HAP-1 (cell line): ENCODE results near the gene DCAF4.
"Not testable (repeated sequence)": the region's sequence is repeated elsewhere in the genome, so short reads cannot be mapped to it uniquely, and the experiment has no call there.

Source experiments
- DNase-seq, 2 experiments: peaks; one replicate each; pipeline ENCODE4 v3.0.0-alpha.2; 2016 to 2020; ENCODE audit warnings: low spot score in 2 of 2
- H3K27me3 ChIP-seq: fragments of 250-450 bp; sonication (Bioruptor Pico); 2 replicates; pipeline ENCODE4 v1.5.1; 2020; ENCODE audit warnings: low read depth, mild to moderate bottlenecking, moderate library complexity
- H3K36me3 ChIP-seq: fragments of 250-450 bp; sonication (Bioruptor Pico); replicated peaks from 2 replicates; pipeline ENCODE4 v1.5.1; 2020; ENCODE audit warnings: mild to moderate bottlenecking
- H3K4me1 ChIP-seq: fragments of 250-450 bp; sonication (Bioruptor Pico); 2 replicates; pipeline ENCODE4 v1.5.1; 2020; ENCODE audit warnings: mild to moderate bottlenecking
- H3K4me3 ChIP-seq: fragments of 250-450 bp; sonication (Bioruptor Pico); 2 replicates; pipeline ENCODE4 v1.5.1; 2020; ENCODE audit warnings: mild to moderate bottlenecking, moderate library complexity
- H3K9me3 ChIP-seq: fragments of 250-450 bp; sonication (Bioruptor Pico); 2 replicates; pipeline ENCODE4 v1.5.1; 2020; ENCODE audit warnings: mild to moderate bottlenecking, moderate library complexity
- in situ Hi-C: fragments of 300-500 bp; cut with MboI; formaldehyde crosslinking; loops from 3 replicates; pipeline ENCODE4 v1.14.3; 2020; ENCODE audit warnings: low sequenced_read_pairs, inconsistent platforms, mixed read lengths

DCAF4 gene

DNA sequence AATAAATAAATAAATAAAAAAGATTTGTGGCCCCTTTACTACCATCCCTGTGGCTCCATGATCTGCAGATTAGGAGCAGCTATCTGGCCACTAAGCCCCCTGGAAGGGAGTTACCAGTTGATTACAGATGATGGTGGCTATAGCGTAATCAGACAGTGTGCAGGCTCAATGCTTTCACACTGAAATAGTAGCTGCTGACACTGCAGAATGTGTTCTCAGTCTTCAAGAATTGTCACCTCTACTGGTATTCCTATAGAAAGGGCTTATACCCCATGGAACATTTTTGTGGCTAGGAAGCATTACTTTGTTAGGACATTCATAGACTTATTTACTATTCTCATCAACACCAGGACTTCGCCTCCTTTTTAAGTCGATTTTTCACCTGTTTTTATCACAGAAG is 30.9 kb downstream of the DCAF4 start:
- Histone ChIP-seq H3K36me3 (peaks cover 38% of the 10 kb centered on the region), H3K9me3 (no peaks in the 10 kb centered on the region), H3K4me1 (no peaks in the 10 kb centered on the region), H3K4me3 (no peak overlapping the region), H3K27me3 (no peaks in the 10 kb centered on the region)
- in situ Hi-C loops: no loop called here
- DNase-seq: no peak

DNA sequence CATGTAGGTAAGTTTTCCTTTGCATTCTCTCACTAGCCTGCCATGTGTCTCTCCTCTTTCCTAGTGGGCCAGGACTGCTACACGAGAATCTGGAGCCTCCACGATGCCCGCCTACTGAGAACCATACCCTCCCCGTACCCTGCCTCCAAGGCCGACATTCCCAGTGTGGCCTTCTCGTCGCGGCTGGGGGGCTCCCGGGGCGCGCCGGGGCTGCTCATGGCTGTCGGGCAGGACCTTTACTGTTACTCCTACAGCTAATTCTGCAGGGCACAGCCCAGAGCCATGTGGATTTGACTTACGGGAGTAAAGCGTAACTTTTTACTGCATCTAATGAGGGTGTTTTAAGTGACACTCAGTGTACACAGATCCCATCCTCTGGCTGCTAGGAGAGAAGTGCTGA is 32.3 kb downstream of the DCAF4 start:
- H3K36me3 ChIP-seq: peaks cover 38% of the 10 kb centered on the region
- in situ Hi-C loops: no loop called here
- H3K27me3 ChIP-seq: no peaks in the 10 kb centered on the region
- no peak overlapping the region for H3K4me3 ChIP-seq
- no peaks in the 10 kb centered on the region; the same call in 1 of the 2 replicates for H3K4me1 ChIP-seq
- no peak for DNase-seq
- no peaks in the 10 kb centered on the region for H3K9me3 ChIP-seq

DNA sequence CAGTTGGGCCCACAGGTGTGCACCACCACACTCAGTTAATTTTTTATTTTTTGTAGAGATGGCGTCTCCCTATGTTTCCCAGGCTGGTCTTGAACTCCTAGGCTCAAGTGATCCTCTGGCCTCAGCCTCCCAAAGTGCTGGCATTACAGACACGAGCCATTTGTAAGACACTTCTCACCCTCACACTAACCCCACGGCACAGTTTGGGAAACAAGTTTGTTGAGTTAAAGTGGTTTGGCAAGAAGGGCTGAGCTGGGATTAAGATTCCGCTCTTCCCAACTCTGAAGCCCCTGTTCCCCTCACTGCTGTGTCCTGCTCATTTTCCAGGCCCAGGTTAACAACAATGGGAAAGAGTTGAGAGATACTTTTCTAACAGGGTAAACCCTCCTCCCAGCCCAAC is 34.8 kb downstream of the DCAF4 start:
- H3K4me3 ChIP-seq, H3K9me3 ChIP-seq, in situ Hi-C loops, H3K27me3 ChIP-seq, H3K4me1 ChIP-seq, DNase-seq: not testable (repeated sequence)
- H3K36me3 ChIP-seq: peaks cover 27% of the 10 kb centered on the region

DNA sequence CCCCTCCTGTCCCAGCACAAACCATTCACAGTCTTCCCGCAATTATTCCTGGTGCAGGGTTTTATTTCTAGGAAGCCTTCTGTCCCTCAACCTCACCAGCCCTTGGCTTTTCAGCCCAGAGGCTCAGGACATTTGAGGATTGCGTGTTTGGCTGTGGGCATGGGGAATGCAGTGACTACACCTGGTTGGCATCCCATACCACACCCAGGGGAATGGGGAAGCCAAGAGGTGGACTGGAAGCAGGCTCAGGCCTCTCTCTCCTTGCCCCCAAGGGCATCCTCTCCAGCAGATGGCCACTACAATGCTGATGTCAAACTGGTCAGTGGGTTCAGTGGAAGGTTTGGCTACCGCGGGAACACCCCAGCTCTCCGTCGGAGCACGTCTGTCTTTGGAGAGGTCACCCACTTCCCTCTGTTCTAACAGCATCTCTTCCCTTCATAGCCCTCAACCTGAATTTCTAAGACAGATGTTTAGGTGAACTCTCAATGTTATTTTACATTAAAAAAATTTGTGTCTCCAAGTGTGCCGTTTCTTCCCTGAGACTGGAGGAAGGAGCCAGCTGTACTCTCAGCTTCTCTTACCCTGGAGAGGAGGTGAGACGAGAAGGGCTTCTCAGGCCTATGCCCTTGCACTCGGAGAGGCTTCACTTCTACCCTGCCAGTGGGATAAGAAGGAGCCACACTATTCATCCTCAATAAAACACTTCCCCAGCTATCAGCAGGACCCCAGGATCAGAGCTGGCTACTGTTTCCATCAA is 35.5 kb downstream of the DCAF4 start:
- no peaks in the 10 kb centered on the region for H3K27me3 ChIP-seq
- no peaks in the 10 kb centered on the region for H3K9me3 ChIP-seq
- no peak overlapping the region for H3K4me3 ChIP-seq
- peaks cover 19% of the 10 kb centered on the region for H3K36me3 ChIP-seq
- no peak for DNase-seq
- in situ Hi-C loops: no loop called here
- H3K4me1 ChIP-seq: no peaks in the 10 kb centered on the region; the same call in 1 of the 2 replicates

DNA sequence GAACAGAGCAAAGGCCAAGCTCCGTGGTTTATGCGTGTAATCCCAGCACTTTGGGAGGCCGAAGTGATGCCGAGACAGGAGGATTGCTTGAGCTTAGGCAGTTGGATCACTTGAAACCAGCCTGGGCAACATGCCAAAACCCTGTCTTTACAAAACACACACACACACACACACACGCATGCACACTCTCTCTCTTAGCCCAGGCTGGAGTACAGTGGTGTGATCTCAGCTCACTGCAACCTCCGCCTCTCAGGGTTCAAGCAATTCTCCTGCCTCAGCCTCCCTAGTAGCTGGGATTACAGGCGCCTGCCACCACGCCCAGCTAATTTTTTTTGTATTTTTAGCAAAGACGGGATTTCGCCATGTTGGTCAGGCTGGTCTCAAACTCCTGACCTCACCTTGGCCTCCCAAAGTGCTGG is 36.1 kb downstream of the DCAF4 start:
- peaks cover 17% of the 10 kb centered on the region for H3K36me3 ChIP-seq
- H3K4me3 ChIP-seq, H3K4me1 ChIP-seq, H3K9me3 ChIP-seq, in situ Hi-C loops, H3K27me3 ChIP-seq: not testable (repeated sequence)
- DNase-seq: peak in 1 of 2 experiments; percentile 44

DNA sequence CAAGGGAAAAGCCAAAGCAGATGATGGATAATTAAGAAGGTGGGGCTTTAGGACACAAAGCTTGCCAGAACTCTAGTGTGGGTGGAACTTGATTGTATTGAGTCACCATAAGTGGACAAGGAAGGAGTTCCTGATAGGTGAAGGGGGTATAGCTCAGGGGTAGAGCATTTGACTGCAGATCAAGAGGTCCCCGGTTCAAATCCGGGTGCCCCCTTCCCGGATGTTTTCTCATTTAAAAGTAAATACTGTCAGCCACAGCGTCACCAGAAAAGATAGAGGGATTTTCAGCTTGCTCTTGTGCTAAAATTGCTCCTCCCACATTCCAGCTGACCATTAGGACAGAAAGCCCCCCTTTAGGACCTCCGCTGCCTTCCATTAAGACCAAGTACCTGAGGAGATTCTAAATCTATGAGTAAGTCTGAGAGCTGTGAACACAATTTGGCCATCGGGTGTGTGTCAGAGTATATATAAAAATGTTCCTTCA is 36.6 kb downstream of the DCAF4 start:
- H3K27me3 ChIP-seq: no peaks in the 10 kb centered on the region
- peak; percentile 63 to 66 for DNase-seq
- H3K36me3 ChIP-seq: peaks cover 12% of the 10 kb centered on the region
- in situ Hi-C loops: no loop called here
- H3K4me3 ChIP-seq: no peak overlapping the region
- H3K4me1 ChIP-seq: no peaks in the 10 kb centered on the region; the same call in 1 of the 2 replicates
- no peaks in the 10 kb centered on the region for H3K9me3 ChIP-seq

DNA sequence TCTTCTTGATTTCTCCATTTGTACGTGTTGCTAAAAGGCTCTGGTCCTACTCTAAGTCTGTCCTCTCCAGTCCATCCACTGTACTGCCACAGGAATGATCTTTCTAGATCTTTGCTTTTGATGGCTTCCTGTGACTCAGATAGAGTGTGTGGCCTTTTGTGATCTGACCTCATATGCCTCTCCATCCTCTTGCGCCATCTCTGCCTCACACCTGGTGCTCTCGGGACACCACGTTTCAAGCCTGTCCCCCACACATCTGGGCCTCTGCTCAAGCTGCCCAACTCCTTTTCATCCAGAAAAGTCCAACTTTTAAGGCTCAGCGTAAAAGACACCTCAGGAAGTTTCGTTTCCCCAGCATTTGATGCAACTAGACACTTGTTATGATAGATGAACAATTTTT is 39.0 kb downstream of the DCAF4 start:
- Histone ChIP-seq H3K9me3 (no peaks in the 10 kb centered on the region), H3K27me3 (no peaks in the 10 kb centered on the region), H3K4me3 (no peak overlapping the region), H3K4me1 (no peaks in the 10 kb centered on the region; the same call in 1 of the 2 replicates), H3K36me3 (peaks cover 2% of the 10 kb centered on the region; the same call in 1 of the 2 replicates)
- DNase-seq: no peak
- in situ Hi-C loops: no loop called here

DNA sequence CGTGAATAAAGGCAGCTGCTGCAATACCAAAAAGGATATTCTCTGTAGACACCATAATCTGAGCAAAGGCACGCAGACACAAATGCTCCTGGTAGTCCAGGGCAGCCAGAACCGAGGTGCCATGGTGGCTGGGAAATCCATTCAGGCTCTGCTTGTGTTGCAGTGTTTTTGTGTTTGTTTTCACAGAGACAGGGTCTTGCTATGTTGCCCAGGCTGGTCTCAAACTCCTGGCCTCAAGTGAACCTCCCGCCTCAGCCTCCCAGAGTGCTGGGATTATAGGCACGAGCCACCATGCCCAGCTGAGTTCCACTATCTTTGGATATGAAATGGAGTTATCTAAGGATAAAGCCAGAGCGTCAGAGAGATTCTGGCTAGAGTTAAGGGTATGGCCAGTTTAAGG is 39.8 kb downstream of the DCAF4 start:
- Histone ChIP-seq H3K9me3 (no peaks in the 10 kb centered on the region), H3K4me3 (no peak overlapping the region), H3K36me3 (0 out of 2 replicates have a peak, but pooled peaks cover 2% of the 10 kb centered on the region), H3K4me1 (no peaks in the 10 kb centered on the region; the same call in 1 of the 2 replicates), H3K27me3 (no peaks in the 10 kb centered on the region)
- in situ Hi-C loops: no loop called here
- DNase-seq: no peak

DNA sequence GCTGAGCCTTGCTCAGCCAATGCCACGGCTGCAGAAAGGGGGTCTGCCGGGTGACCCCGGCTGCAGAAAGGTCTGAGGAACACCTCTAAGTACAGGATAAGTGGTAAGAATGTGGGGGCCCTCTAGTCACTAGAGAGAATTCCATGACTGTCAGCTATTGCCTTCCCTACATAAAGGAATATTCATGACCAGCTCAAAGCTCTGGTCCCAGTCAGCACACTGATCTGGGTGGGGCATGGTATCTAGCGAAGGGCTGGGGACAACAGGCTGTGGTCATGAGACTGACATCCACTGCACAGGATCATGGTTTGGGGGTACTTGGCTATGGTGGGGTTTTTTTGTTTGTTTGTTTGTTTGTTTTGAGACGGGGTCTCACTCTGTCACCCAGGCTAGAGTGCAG is 42.1 kb downstream of the DCAF4 start:
- H3K36me3 ChIP-seq: no peaks in the 10 kb centered on the region
- no peak for DNase-seq
- H3K27me3 ChIP-seq: no peaks in the 10 kb centered on the region
- in situ Hi-C loops: no loop called here
- no peaks in the 10 kb centered on the region; the same call in 1 of the 2 replicates for H3K4me1 ChIP-seq
- H3K4me3 ChIP-seq: no peak overlapping the region
- H3K9me3 ChIP-seq: no peaks in the 10 kb centered on the region

DNA sequence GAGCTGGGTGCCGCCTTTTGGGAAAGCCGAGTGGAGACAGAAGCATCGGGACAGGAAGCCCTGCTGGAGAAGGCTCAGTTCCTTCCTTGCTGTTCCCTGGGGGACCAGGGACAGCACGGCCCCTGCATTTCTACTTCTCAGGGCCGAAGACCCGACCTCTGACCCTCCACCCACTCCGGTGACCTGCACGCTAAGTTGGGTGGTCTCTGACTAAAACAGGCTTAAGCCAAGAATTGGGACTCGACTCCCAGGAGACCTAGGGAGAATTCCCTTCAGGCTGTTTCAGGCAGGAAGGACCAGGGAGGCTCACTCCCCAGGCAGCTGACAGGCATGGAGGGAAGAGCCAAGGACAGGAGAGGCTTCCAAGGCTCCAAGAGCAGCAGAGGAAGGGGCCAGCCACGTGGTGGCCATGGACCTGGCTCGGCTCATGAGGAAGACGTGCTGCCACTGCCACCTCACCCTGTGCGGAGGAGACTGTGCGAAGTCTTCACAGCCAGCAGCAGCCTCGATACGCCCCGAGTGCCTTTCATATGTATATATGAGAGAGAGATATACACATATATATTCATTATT is 43.9 kb downstream of the DCAF4 start:
- DNase-seq: no peak
- Histone ChIP-seq H3K4me3 (no peak overlapping the region), H3K36me3 (peaks cover 6% of the 10 kb centered on the region), H3K4me1 (no peaks in the 10 kb centered on the region), H3K9me3 (no peaks in the 10 kb centered on the region), H3K27me3 (no peaks in the 10 kb centered on the region)
- in situ Hi-C loops: no loop called here

DNA sequence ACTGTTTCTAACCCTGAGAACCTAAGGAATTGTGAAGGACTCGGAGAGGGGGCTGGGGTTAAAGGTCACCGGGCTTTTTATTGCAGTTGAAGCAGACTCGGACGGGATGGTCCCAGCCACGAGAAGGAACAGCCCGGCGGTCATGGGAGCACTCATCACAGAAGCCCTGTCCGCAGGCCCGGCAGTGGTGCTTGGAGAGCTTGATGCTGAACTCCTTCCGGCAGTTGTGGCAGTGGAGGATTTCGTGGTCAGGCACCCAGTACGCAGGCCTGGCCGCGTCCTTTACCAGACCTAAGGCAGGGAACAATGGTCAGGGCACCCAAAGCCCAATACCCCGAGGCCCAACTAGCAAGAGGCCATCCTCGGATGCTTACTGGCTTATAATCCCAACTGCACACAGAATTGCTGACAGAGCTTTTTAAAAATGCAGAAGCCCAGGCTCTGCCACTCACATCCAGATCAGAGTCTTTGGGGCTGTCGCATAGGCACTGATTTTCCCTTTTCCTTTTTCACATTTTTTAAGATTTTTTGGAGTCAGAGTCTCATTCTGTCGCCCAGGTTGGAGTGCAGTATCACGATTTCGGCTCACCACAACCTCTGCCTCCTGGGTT is 44.7 kb downstream of the DCAF4 start:
- Histone ChIP-seq H3K4me1 (no peaks in the 10 kb centered on the region), H3K36me3 (peaks cover 6% of the 10 kb centered on the region)

DNA sequence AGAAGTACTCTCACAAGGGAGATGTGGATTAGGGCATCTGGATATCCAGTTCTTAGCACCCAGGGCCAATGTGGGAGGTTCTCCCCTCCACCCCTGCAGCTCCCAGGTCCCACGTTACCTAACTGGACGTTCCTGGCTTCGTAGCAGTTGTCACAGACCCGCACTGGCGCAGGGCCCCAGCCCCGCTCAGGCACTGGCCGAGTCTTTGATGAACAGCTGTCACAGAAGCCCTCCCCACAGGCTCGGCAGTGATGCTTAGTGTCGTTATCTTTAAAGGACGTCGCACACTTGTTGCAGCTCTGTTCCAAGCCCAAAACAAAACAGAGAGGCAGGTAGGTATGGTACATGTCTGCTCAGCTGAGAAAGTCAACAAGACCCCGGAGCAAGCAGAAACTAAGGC is 48.4 kb downstream of the DCAF4 start:
- no peak for DNase-seq
- H3K9me3 ChIP-seq: no peaks in the 10 kb centered on the region
- no peaks in the 10 kb centered on the region for H3K4me1 ChIP-seq
- no peaks in the 10 kb centered on the region for H3K27me3 ChIP-seq
- peaks cover 6% of the 10 kb centered on the region for H3K36me3 ChIP-seq
- no peak overlapping the region for H3K4me3 ChIP-seq
- in situ Hi-C loops: no loop called here

More for the DNA sequence above, 44.7 kb downstream of the DCAF4 start:
- DNase-seq: no peak
- no peaks in the 10 kb centered on the region for H3K27me3 ChIP-seq
- in situ Hi-C loops: no loop called here
- H3K9me3 ChIP-seq: no peaks in the 10 kb centered on the region
- H3K4me3 ChIP-seq: no peak overlapping the region

DNA sequence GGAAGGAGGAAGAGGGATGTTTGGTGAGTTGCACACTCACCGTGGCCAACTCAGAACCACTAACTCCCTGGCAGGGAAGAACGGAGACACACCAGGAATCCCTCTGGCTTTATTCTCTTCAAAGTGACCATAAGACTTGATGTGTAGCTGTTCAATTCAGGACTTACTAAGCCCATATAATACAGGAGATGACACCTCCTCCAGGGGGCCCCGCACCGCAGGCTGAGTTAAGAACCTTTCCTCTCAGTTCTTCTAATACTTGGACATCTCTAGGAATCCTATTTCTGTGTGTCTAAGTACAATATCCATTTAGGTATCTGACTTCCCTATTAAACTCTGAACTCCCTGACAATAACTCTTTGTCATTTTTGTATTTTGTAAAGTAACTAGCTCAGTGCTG is 49.5 kb downstream of the DCAF4 start:
- Histone ChIP-seq H3K4me3 (no peak overlapping the region), H3K27me3 (no peaks in the 10 kb centered on the region), H3K36me3 (peaks cover 6% of the 10 kb centered on the region), H3K9me3 (no peaks in the 10 kb centered on the region), H3K4me1 (no peaks in the 10 kb centered on the region)
- in situ Hi-C loops: no loop called here
- no peak for DNase-seq

DNA sequence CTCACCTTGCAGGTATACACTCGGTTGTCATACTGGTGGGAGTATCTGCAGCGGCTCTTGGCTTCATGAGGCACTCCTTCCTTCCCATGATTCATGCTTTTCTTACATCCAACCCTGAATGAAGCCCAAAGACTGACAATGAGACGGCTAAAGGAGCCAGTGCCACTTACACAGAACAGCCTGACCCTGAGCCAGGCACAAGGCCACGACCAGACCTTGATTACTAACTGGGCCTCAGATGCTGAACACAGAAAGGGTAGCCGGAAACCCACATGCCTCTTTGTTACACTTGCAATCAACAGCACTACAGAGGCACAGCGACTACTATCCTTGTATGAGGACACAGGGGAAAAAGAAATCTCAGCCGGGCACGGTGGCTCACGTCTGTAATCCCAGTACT is 52.6 kb downstream of the DCAF4 start:
- peaks cover 4% of the 10 kb centered on the region for H3K36me3 ChIP-seq
- no peak for DNase-seq
- in situ Hi-C loops: no loop called here
- H3K9me3 ChIP-seq: no peaks in the 10 kb centered on the region
- H3K4me1 ChIP-seq: no peaks in the 10 kb centered on the region
- H3K4me3 ChIP-seq: no peak overlapping the region
- no peaks in the 10 kb centered on the region for H3K27me3 ChIP-seq
